Keratinocyte (primary cell): ENCODE results near the gene LONP2.

Experiments used
- EZH2 ChIP-seq: IDR thresholded peaks from one replicate; pipeline ENCODE4 v1.6.1; 2012; ENCODE audit warnings: inconsistent platforms, mild to moderate bottlenecking, low read length, moderate library complexity
- TF ChIP-seq, protein P1 (sequence below), 3 experiments: IDR thresholded peaks in 1 of 3; conservative IDR thresholded peaks in 1 of 3; optimal IDR thresholded peaks in 1 of 3; 2 replicates in 2 of 3; 3 replicates in 1 of 3; pipeline versions ENCODE3 to v1.5.1; 2011; ENCODE audit warnings: low read length in 3 of 3, mild to moderate bottlenecking in 3 of 3, moderate library complexity in 2 of 3, control low read depth in 1 of 3, inconsistent platforms in 1 of 3; ENCODE audit not compliant: insufficient read depth in 2 of 3; ENCODE audit errors: extremely low read depth in 1 of 3

DNA sequence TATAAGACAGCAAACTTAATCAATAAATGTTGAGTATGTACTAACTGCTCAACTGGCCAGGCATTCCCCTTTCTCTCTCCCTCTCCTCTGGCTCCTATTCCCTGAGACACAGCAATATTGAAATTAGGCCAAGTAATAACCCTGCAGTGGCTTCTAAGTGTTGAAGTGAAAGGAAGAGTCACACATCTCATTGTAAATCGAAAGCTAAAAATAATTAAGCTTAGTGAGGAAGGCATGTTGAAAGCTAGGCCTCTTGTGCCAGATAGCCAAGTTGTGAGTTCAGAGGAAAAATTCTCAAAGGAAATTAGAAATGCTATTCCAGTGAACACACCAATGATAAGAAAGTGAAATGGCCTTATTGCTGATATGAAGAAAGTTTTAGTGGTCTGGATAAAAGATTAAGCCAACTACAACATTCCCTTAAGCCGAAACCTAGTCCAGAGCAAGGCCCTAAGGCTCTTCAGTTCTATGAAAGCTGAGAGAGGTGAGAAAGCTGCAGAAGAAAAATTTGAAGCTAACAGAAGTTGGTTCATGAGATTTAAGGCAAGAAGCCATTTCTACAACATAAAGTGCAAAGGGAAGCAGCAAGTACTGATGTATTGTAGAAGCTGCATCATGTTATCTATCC, 38.6 kb downstream of the LONP2 start:
- TF ChIP-seq, protein P1, sequence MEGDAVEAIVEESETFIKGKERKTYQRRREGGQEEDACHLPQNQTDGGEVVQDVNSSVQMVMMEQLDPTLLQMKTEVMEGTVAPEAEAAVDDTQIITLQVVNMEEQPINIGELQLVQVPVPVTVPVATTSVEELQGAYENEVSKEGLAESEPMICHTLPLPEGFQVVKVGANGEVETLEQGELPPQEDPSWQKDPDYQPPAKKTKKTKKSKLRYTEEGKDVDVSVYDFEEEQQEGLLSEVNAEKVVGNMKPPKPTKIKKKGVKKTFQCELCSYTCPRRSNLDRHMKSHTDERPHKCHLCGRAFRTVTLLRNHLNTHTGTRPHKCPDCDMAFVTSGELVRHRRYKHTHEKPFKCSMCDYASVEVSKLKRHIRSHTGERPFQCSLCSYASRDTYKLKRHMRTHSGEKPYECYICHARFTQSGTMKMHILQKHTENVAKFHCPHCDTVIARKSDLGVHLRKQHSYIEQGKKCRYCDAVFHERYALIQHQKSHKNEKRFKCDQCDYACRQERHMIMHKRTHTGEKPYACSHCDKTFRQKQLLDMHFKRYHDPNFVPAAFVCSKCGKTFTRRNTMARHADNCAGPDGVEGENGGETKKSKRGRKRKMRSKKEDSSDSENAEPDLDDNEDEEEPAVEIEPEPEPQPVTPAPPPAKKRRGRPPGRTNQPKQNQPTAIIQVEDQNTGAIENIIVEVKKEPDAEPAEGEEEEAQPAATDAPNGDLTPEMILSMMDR (optimal IDR thresholded peaks at IDR 0.05 in 1 of 3, IDR thresholded peaks at IDR 0.05 in 1 of 3, conservative IDR thresholded peaks at IDR 0.05 in 1 of 3; ENCODE audit: extremely low read depth in 1 of 3, insufficient read depth in 2 of 3, low read length in 3 of 3), result no peak
- no peak for TF ChIP-seq EZH2
